B cell (primary cell): ENCODE measurements around the gene SCN8A. TPM values are rescaled to one million over a fixed set of nuclear protein-coding genes. Genes with fewer than 3 reads are reported as not detected.

Experiments
- ATAC-seq: fragments of 200-7000 bp; cut with Tn5 transposase; one replicate; pipeline ENCODE4 v1.10.0; 2021; ENCODE audit warnings: low read depth, mild to moderate bottlenecking, moderate number of reproducible peaks, moderate library complexity
- CTCF ChIA-PET: fragments of 350-600 bp; sonication (Branson Sonifier 250); formaldehyde crosslinking; loops from one replicate; lab custom pipeline; 2021; ENCODE audit warnings: antibody characterized with exemption, inconsistent platforms; lab: Charles Lee
- POLR2A ChIA-PET: fragments of 350-600 bp; sonication (Branson Sonifier 250); formaldehyde crosslinking; loops from one replicate; lab custom pipeline; 2021; ENCODE audit warnings: antibody characterized with exemption; lab: Charles Lee
- DNase-seq: peaks from one replicate; pipeline ENCODE4 v3.0.0; 2013
- H2AFZ ChIP-seq: 2 replicates; pipeline ENCODE4 v1.6.1; 2012; ENCODE audit warnings: mild to moderate bottlenecking, low read depth, low read length; ENCODE audit not compliant: insufficient read depth, poor library complexity, severe bottlenecking
- H3K27ac ChIP-seq, 2 donors: 1 replicate in 1 of 2; 2 replicates in 1 of 2; pipeline ENCODE4 v1.5.1; 2012 to 2013; ENCODE audit warnings: low read length in 2 of 2, mild to moderate bottlenecking in 2 of 2, moderate library complexity in 1 of 2
- H3K27me3 ChIP-seq, 4 experiments: fragments of 200-600 bp in 1 of 4; sonication (generic) in 1 of 4; replicated peaks in 1 of 4; 1 replicate in 2 of 4; 2 replicates in 2 of 4; pipeline versions ENCODE4 v1.6.1 to v1.7.0; 2013 to 2016; ENCODE audit warnings: low read length in 3 of 4, mild to moderate bottlenecking in 2 of 4, mixed read lengths in 1 of 4, moderate library complexity in 1 of 4; ENCODE audit not compliant: insufficient read depth in 4 of 4, control insufficient read depth in 3 of 4; ENCODE audit errors: control extremely low read depth in 1 of 4
- H3K36me3 ChIP-seq, 2 experiments: replicated peaks in 1 of 2; 1 replicate in 1 of 2; 2 replicates in 1 of 2; pipeline versions ENCODE4 v1.6.1 to v1.7.1; 2013; ENCODE audit warnings: low read length in 1 of 2; ENCODE audit not compliant: insufficient read depth in 2 of 2, control insufficient read depth in 1 of 2; ENCODE audit errors: control extremely low read depth in 1 of 2, extremely low read depth in 1 of 2
- H3K4me1 ChIP-seq, 2 donors: fragments of 200-600 bp in 1 of 2; sonication (generic) in 1 of 2; 1 replicate in 1 of 2; 2 replicates in 1 of 2; pipeline versions ENCODE4 v1.5.1 to v1.6.1; 2013 to 2017; ENCODE audit warnings: low read length in 2 of 2; ENCODE audit not compliant: control insufficient read depth in 2 of 2, insufficient read depth in 2 of 2
- H3K4me2 ChIP-seq: replicated peaks from 2 replicates; pipeline ENCODE3; 2012; ENCODE audit warnings: mild to moderate bottlenecking, low read depth, low read length; ENCODE audit not compliant: poor library complexity, severe bottlenecking
- H3K4me3 ChIP-seq, 5 experiments: fragments of 200-600 bp in 1 of 5; sonication (generic) in 1 of 5; 1 replicate in 3 of 5; 2 replicates in 2 of 5; pipeline versions ENCODE4 v1.5.1 to v1.7.0; 2011 to 2016; ENCODE audit warnings: low read length in 4 of 5, mild to moderate bottlenecking in 4 of 5, low read depth in 2 of 5, control low read depth in 1 of 5, moderate library complexity in 1 of 5; ENCODE audit not compliant: insufficient read depth in 1 of 5; ENCODE audit errors: control extremely low read depth in 1 of 5, extremely low read depth in 1 of 5
- H3K79me2 ChIP-seq: fragments of 200-600 bp; sonication (generic); one replicate; pipeline ENCODE4 v1.6.0; 2016; ENCODE audit warnings: low read length; ENCODE audit not compliant: control insufficient read depth, insufficient read depth
- H3K9ac ChIP-seq: fragments of 200-600 bp; sonication (generic); 2 replicates; pipeline ENCODE4 v1.6.1; 2017; ENCODE audit warnings: mild to moderate bottlenecking, low read length, moderate library complexity
- H3K9me3 ChIP-seq, 3 donors: one replicate each; pipeline versions ENCODE4 v1.6.1 to v1.7.1; 2013; ENCODE audit warnings: low read length in 2 of 3; ENCODE audit not compliant: control insufficient read depth in 2 of 3, insufficient read depth in 1 of 3; ENCODE audit errors: control extremely low read depth in 1 of 3
- H4K20me1 ChIP-seq: 2 replicates; pipeline ENCODE4 v1.6.0; 2012; ENCODE audit warnings: mild to moderate bottlenecking, low read length; ENCODE audit not compliant: insufficient read depth, control insufficient read depth, poor library complexity, severe bottlenecking
- H3K27ac Mint-ChIP-seq: one replicate; pipeline ENCODE4 v1.8.0; 2021; ENCODE audit warnings: mixed read lengths
- H3K27me3 Mint-ChIP-seq: one replicate; pipeline ENCODE4 v1.8.0; 2021; ENCODE audit warnings: mixed read lengths
- H3K4me1 Mint-ChIP-seq: one replicate; pipeline ENCODE4 v1.8.0; 2021; ENCODE audit warnings: mixed read lengths
- H3K4me3 Mint-ChIP-seq: one replicate; pipeline ENCODE4 v1.8.0; 2021; ENCODE audit warnings: mixed read lengths
- H3K9me3 Mint-ChIP-seq: one replicate; pipeline ENCODE4 v1.8.0; 2022; ENCODE audit warnings: mixed read lengths; ENCODE audit not compliant: insufficient read depth
- EZH2 ChIP-seq: IDR thresholded peaks from 2 replicates; pipeline ENCODE4 v1.6.1; 2012; ENCODE audit warnings: borderline replicate concordance, low read depth, mild to moderate bottlenecking, moderate library complexity, low read length; ENCODE audit not compliant: insufficient read depth, poor library complexity, severe bottlenecking
- WGBS: methylation state at CpG from one replicate; pipeline ENCODE4 v1.1.5; 2013; ENCODE audit warnings: missing lambda C conversion rate; ENCODE audit not compliant: insufficient coverage; 5-methylcytosine and 5-hydroxymethylcytosine counted together
- intact Hi-C: fragments of 100-400 bp; cut with micrococcal nuclease; formaldehyde crosslinking; loops from one replicate; pipeline ENCODE4 v1.10.0; 2022
- polyA plus RNA-seq: library from polyadenylated mRNA; depleted of rRNA; stranded (reverse); fragments of >200 nt; gene quantifications from 2 replicates; pipeline ENCODE4 v1.2.3, GENCODE V29; 2012
- total RNA-seq, 2 donors: library from RNA; stranded (reverse); fragments of 120-200 nt in 1 of 2; gene quantifications; 1 replicate in 1 of 2; 2 replicates in 1 of 2; pipeline versions ENCODE4 v1.2.3 to v1.2.4, GENCODE V29; 2013 to 2022
- TF ChIP-seq, protein P1 (sequence below): fragments of 200-600 bp; IDR thresholded peaks from one replicate; pipeline ENCODE4 v1.8.0; 2022; ENCODE audit warnings: antibody characterized with exemption, mild to moderate bottlenecking

Gene SCN8A
- total and polyA plus RNA-seq, 2 donors (not counting 1 experiment from before 2014, with no cell fraction given): 0.78 to 1.0 TPM

DNA sequence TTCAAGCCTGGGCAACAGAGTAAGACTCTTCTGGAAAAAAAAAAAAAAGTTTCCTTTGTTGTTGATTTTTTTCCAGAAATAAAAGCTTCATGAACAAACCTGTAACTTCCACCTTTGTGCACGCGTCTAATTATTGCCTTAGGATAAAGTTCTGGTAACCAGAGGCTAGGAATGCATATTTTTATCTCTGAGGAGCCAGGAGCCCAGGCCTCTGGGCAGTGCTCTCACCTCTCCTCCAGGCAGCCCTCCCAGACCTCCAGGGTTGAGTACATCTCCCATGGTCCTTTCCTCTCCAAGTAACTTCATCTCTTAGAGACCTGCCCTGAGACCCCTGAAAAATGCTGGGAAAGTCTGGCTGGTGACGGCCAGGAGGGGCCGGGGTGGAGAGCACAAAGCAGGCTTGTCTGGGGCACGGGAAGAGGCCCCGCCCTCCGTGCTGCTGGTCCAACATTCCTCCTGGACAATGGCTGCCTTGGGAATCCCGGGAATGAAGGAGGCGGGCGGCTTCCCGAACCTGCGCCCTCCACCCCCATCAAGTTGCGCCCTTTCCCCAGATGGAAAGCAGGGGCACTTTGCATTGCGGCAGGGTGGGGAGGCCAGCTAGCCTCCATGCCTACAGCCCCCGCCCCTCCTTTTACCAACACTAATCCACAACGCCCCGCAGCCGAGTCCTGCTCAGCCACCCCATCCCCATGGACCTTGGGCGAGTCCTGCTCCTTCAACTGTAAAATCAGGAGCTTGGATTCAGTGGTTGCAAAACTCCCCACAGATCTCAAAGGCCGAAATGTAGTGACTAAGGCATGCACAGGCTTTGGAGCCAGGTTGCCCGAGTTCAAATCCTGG, 264.8 kb downstream of the SCN8A start:
- H3K9me3 ChIP-seq: no peaks in the 10 kb centered on the region
- intact Hi-C loops: no loop called here
- no peak overlapping the region for H3K4me3 Mint-ChIP-seq
- peaks cover 0 to 5% of the 10 kb centered on the region in 2 donors for H3K4me1 ChIP-seq
- no peaks in the 10 kb centered on the region for H3K4me1 Mint-ChIP-seq
- H4K20me1 ChIP-seq: no peaks in the 10 kb centered on the region
- H3K27ac ChIP-seq: no peak overlapping the region
- H3K4me3 ChIP-seq: no peak overlapping the region
- H2AFZ ChIP-seq: no peak overlapping the region
- ChIA-PET POLR2A (no interaction called here), CTCF (interaction anchor here (0.6 to 0.7 kb wide), 2 partner anchors 67 to 98 kb away, joined by 3 read pairs; no protein-coding TSS in a partner anchor)
- ATAC-seq (no peak), DNase-seq (no peak)
- H3K9me3 Mint-ChIP-seq: no peaks in the 10 kb centered on the region
- H3K36me3 ChIP-seq: no peaks in the 10 kb centered on the region
- no peaks in the 10 kb centered on the region for H3K79me2 ChIP-seq
- 84% methylated on average over 19 of the region's 21 CpGs for WGBS
- no peak overlapping the region for H3K4me2 ChIP-seq
- TF ChIP-seq, protein P1, sequence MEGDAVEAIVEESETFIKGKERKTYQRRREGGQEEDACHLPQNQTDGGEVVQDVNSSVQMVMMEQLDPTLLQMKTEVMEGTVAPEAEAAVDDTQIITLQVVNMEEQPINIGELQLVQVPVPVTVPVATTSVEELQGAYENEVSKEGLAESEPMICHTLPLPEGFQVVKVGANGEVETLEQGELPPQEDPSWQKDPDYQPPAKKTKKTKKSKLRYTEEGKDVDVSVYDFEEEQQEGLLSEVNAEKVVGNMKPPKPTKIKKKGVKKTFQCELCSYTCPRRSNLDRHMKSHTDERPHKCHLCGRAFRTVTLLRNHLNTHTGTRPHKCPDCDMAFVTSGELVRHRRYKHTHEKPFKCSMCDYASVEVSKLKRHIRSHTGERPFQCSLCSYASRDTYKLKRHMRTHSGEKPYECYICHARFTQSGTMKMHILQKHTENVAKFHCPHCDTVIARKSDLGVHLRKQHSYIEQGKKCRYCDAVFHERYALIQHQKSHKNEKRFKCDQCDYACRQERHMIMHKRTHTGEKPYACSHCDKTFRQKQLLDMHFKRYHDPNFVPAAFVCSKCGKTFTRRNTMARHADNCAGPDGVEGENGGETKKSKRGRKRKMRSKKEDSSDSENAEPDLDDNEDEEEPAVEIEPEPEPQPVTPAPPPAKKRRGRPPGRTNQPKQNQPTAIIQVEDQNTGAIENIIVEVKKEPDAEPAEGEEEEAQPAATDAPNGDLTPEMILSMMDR: no peak
- TF ChIP-seq EZH2: no peak
- no peak overlapping the region for H3K9ac ChIP-seq
- H3K27me3 ChIP-seq: peaks cover 0 to 29% (median 5%) of the 10 kb centered on the region in 4 experiments
- no peak overlapping the region for H3K27ac Mint-ChIP-seq
- peaks cover 45% of the 10 kb centered on the region for H3K27me3 Mint-ChIP-seq

DNA sequence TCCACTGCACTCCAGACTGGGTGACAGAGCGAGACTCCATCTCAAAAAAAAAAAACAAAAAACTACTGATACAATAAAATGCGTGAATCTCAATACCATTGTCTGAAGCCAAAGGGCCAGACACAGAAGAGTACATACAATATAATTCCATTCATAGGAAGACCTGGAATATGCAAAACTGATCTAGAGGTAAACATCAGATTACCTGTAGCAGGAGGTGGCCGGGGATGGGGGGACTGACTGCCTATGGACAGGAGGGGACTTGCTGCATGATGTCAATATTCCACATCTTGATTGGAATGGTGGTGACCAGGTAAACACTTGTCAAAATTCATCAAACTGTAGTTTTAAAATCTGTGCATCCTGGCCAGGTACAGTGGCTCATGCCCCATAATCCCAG, 270.0 kb downstream of the SCN8A start:
- Histone ChIP-seq H3K4me2 (no peak overlapping the region), H3K9ac (no peak overlapping the region), H3K9me3 (peaks cover 0 to 11% (median 0%) of the 10 kb centered on the region in 3 donors), H3K79me2 (no peaks in the 10 kb centered on the region), H3K36me3 (no peaks in the 10 kb centered on the region), H3K4me3 (no peak overlapping the region), H4K20me1 (no peaks in the 10 kb centered on the region), H2AFZ (no peak overlapping the region), H3K27ac (no peak overlapping the region), H3K4me1 (peaks cover 16 to 18% of the 10 kb centered on the region in 2 donors), H3K27me3 (peaks cover 0 to 47% (median 21%) of the 10 kb centered on the region in 4 experiments)
- no peak overlapping the region for H3K4me3 Mint-ChIP-seq
- no peaks in the 10 kb centered on the region for H3K9me3 Mint-ChIP-seq
- ChIA-PET CTCF (no interaction called here), POLR2A (no interaction called here)
- peaks cover 11% of the 10 kb centered on the region for H3K4me1 Mint-ChIP-seq
- H3K27me3 Mint-ChIP-seq: peaks cover 55% of the 10 kb centered on the region
- TF ChIP-seq EZH2: no peak
- TF ChIP-seq, protein P1: no peak
- 67% methylated on average over 1 of the region's 3 CpGs for WGBS
- ATAC-seq: no peak
- intact Hi-C loops: no loop called here
- no peak for DNase-seq
- no peak overlapping the region for H3K27ac Mint-ChIP-seq
